Loucy (cell line): ENCODE measurements around the gene FLT4.

ENCODE experiments used
- H2AFZ ChIP-seq: fragments of 200-600 bp; sonication (generic); 2 replicates; pipeline ENCODE4 v1.6.0; 2016; ENCODE audit warnings: antibody characterized with exemption, mild to moderate bottlenecking, low read length, moderate library complexity
- H3F3A ChIP-seq: fragments of 200-600 bp; 2 replicates; pipeline ENCODE4 v1.6.0; 2016; ENCODE audit warnings: antibody characterized with exemption, low read depth, mild to moderate bottlenecking
- H3K27me3 ChIP-seq: fragments of 200-600 bp; sonication (generic); 2 replicates; pipeline ENCODE4 v1.6.1; 2014; ENCODE audit warnings: low read length, mild to moderate bottlenecking; ENCODE audit not compliant: insufficient read depth, poor library complexity, severe bottlenecking
- H3K36me3 ChIP-seq: fragments of 200-600 bp; sonication (generic); 2 replicates; pipeline ENCODE4 v1.6.1; 2016; ENCODE audit warnings: low read length; ENCODE audit not compliant: insufficient read depth
- H3K4me1 ChIP-seq: fragments of 200-600 bp; sonication (generic); 2 replicates; pipeline ENCODE4 v1.5.1; 2014; ENCODE audit warnings: low read length, mild to moderate bottlenecking; ENCODE audit not compliant: insufficient read depth, poor library complexity, severe bottlenecking
- H3K4me2 ChIP-seq: fragments of 200-600 bp; sonication (generic); 2 replicates; pipeline ENCODE4 v1.6.0; 2014; ENCODE audit warnings: antibody characterized with exemption, low read length, low read depth, mild to moderate bottlenecking; ENCODE audit not compliant: poor library complexity, severe bottlenecking
- H3K4me3 ChIP-seq: fragments of 200-600 bp; sonication (generic); 2 replicates; pipeline ENCODE4 v1.5.1; 2014; ENCODE audit warnings: low read length, mild to moderate bottlenecking, mixed read lengths; ENCODE audit not compliant: poor library complexity, severe bottlenecking
- H3K79me2 ChIP-seq: fragments of 200-600 bp; sonication (generic); 2 replicates; pipeline ENCODE4 v1.6.1; 2014; ENCODE audit warnings: low read length; ENCODE audit not compliant: insufficient read depth
- H3K9ac ChIP-seq: fragments of 200-600 bp; sonication (generic); 2 replicates; pipeline ENCODE4 v1.6.0; 2014; ENCODE audit warnings: mild to moderate bottlenecking, low read depth, low read length, moderate library complexity; ENCODE audit not compliant: poor library complexity, severe bottlenecking
- H3K9me2 ChIP-seq: fragments of 200-600 bp; sonication (generic); replicated peaks from 2 replicates; pipeline ENCODE4 v1.6.1; 2016; ENCODE audit warnings: low read depth, low read length, mixed read lengths
- H3K9me3 ChIP-seq: fragments of 200-600 bp; sonication (generic); 2 replicates; pipeline ENCODE4 v1.6.1; 2014; ENCODE audit warnings: mild to moderate bottlenecking, antibody characterized with exemption, low read length, low read depth; ENCODE audit not compliant: insufficient read depth
- H4K20me1 ChIP-seq: fragments of 200-600 bp; sonication (generic); 2 replicates; pipeline ENCODE4 v1.6.0; 2014; ENCODE audit warnings: antibody characterized with exemption, low read length, mild to moderate bottlenecking; ENCODE audit not compliant: insufficient read depth, poor library complexity, severe bottlenecking
- CTCF ChIP-seq: fragments of 200-600 bp; sonication (generic); conservative IDR thresholded peaks from 2 replicates; pipeline ENCODE4 v1.5.1; 2014; ENCODE audit warnings: mild to moderate bottlenecking, antibody characterized with exemption, low read length
- EZH2phosphoT487 ChIP-seq: fragments of 200-600 bp; IDR thresholded peaks from 2 replicates; pipeline ENCODE4 v1.6.1; 2018; ENCODE audit warnings: antibody characterized with exemption, mild to moderate bottlenecking, moderate library complexity, borderline replicate concordance

FLT4 gene

DNA sequence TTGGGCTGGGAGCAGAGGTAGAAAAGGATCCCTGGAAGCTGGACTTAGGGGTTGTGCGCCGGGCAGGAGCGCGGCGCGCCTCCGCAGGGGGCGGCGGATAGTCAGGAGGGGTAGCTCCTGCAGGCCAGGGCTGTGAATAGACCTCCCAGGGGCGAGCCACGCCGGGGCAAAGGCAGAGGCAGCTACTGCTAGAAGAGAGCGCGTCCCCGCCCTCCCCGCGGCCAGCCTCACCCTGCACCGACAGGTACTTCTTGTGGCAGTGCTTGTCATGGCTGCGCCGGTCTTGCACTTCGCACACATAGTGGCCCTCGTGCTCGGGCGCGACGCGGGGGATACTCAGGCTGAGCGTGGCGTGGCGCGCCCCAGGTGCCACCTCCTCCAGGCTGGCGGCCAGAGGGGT is 28.1 kb downstream of the FLT4 start:
- no peaks in the 10 kb centered on the region for H3K9me2 ChIP-seq
- TF ChIP-seq EZH2phosphoT487 (no peak), CTCF (no peak)
- H2AFZ ChIP-seq = no peak overlapping the region
- H4K20me1 ChIP-seq = no peaks in the 10 kb centered on the region
- no peaks in the 10 kb centered on the region for H3K9me3 ChIP-seq
- H3K9ac ChIP-seq = no peak overlapping the region
- H3K4me2 ChIP-seq = no peak overlapping the region
- H3K4me3 ChIP-seq = no peak overlapping the region
- H3K27me3 ChIP-seq = no peaks in the 10 kb centered on the region
- no peaks in the 10 kb centered on the region for H3F3A ChIP-seq
- H3K79me2 ChIP-seq = no peaks in the 10 kb centered on the region
- peaks cover 5% of the 10 kb centered on the region for H3K4me1 ChIP-seq
- H3K36me3 ChIP-seq = no peaks in the 10 kb centered on the region

DNA sequence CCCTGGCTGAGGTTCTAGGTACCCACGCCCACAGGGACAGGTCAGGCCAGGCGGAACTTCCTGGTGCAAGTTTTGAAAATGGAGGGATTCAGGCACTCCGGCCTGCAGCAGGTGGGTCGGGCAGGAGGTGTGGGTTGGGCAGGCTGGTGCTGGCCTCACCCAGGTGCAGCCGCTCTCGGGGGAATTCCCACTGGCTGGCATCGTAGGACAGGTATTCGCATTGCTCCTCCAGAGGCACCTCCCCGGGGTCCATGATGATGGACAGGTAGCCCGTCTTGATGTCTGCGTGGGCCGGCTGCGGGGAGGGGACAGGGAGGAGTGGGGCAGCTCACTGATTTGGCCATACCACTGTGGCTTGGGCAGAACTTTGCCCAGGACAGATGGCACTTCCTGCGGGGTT is 29.4 kb downstream of the FLT4 start:
- Histone ChIP-seq H3K4me1 (peaks cover 5% of the 10 kb centered on the region), H3K9ac (no peak overlapping the region), H3K9me2 (no peaks in the 10 kb centered on the region), H2AFZ (no peak overlapping the region), H3K4me3 (no peak overlapping the region), H3K27me3 (no peaks in the 10 kb centered on the region), H3K79me2 (no peaks in the 10 kb centered on the region), H3K4me2 (no peak overlapping the region), H3K36me3 (no peaks in the 10 kb centered on the region), H3K9me3 (no peaks in the 10 kb centered on the region), H4K20me1 (no peaks in the 10 kb centered on the region), H3F3A (no peaks in the 10 kb centered on the region)
- TF ChIP-seq CTCF = no peak
- no peak for TF ChIP-seq EZH2phosphoT487

DNA sequence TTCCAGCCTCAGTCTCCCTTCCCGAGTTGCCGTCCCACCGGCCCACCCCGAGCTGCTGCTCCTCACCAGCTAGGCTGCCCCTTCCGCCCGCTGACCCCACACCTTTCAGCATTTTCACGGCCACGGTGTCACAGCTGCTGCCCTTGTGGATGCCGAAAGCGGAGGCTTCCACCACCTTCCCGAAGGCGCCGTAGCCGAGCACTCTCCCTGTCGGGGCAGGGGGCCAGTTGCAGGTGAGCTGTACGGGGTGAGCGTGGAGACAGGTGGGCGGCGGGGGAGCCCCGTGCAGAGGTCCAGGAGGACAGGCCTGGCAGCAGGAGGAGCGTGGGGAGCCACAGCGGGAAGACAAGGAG is 29.9 kb downstream of the FLT4 start:
- peaks cover 5% of the 10 kb centered on the region for H3K4me1 ChIP-seq
- H3K4me2 ChIP-seq = no peak overlapping the region
- H4K20me1 ChIP-seq = no peaks in the 10 kb centered on the region
- H3K4me3 ChIP-seq = no peak overlapping the region
- no peaks in the 10 kb centered on the region for H3K27me3 ChIP-seq
- H3K9me3 ChIP-seq = no peaks in the 10 kb centered on the region
- H2AFZ ChIP-seq = no peak overlapping the region
- H3K9ac ChIP-seq = no peak overlapping the region
- no peaks in the 10 kb centered on the region for H3K79me2 ChIP-seq
- no peaks in the 10 kb centered on the region for H3K9me2 ChIP-seq
- TF ChIP-seq EZH2phosphoT487 (no peak), CTCF (no peak)
- H3K36me3 ChIP-seq = no peaks in the 10 kb centered on the region
- H3F3A ChIP-seq = no peaks in the 10 kb centered on the region
